ENCODE data around the gene LAT.

LAT gene

GRCh38 chr16:29023279-29024277 lies 38.7 kb downstream of the LAT start:
- no CpG with 5 or more reads among the region's 15 CpGs for WGBS (ENCODE audit: extremely low coverage, insufficient coverage, low lambda C conversion rate)
- H3K56ac ChIP-seq (ENCODE audit: low read length), result no peak overlapping the region
- H3K23ac ChIP-seq (ENCODE audit: low read length), result no peak overlapping the region
- H3K36me3 ChIP-seq (ENCODE audit: control insufficient read depth, insufficient read depth, low read length), result no peaks in the 10 kb centered on the region
- no peaks in the 10 kb centered on the region for H3K4me1 ChIP-seq (ENCODE audit: control insufficient read depth, low read depth, low read length)
- no peak overlapping the region for H4K5ac ChIP-seq (ENCODE audit: low read length)
- H3K79me1 ChIP-seq (ENCODE audit: low read length), result no peaks in the 10 kb centered on the region
- H2BK120ac ChIP-seq (ENCODE audit: low read depth, low read length), result no peak overlapping the region
- H2BK15ac ChIP-seq (replicated peaks; ENCODE audit: low read depth), result no peak overlapping the region
- no peak overlapping the region for H2AK5ac ChIP-seq (ENCODE audit: low read length)
- DNase-seq, result no peak
- no peak overlapping the region for H3K27ac ChIP-seq (ENCODE audit: low read depth, low read length)
- no peak overlapping the region for H2BK5ac ChIP-seq (ENCODE audit: low read length)
- no peak overlapping the region for H4K8ac ChIP-seq (ENCODE audit: low read depth, low read length)
- no peak overlapping the region for H3K4me3 ChIP-seq (ENCODE audit: low read length)
- H3K27me3 ChIP-seq (ENCODE audit: insufficient read depth, low read length, poor library complexity), result no peaks in the 10 kb centered on the region
- H3K18ac ChIP-seq (ENCODE audit: low read length), result no peak overlapping the region
- no peak overlapping the region for H3K4me2 ChIP-seq (ENCODE audit: low read length)
- H3K4ac ChIP-seq (ENCODE audit: low read depth, low read length), result no peak overlapping the region
- no peaks in the 10 kb centered on the region for H3K79me2 ChIP-seq (ENCODE audit: control insufficient read depth, insufficient read depth, low read length)
- no peak overlapping the region for H3K9ac ChIP-seq (ENCODE audit: low read length)

GRCh38 chr16:29024278-29024677 lies 39.4 kb downstream of the LAT start:
- no peaks in the 10 kb centered on the region for H3K79me1 ChIP-seq (ENCODE audit: low read length)
- H3K4me1 ChIP-seq (ENCODE audit: control insufficient read depth, low read depth, low read length), result no peaks in the 10 kb centered on the region
- no peak overlapping the region for H3K4ac ChIP-seq (ENCODE audit: low read depth, low read length)
- H3K4me2 ChIP-seq (ENCODE audit: low read length), result no peak overlapping the region
- no peak overlapping the region for H3K23ac ChIP-seq (ENCODE audit: low read length)
- H3K18ac ChIP-seq (ENCODE audit: low read length), result no peak overlapping the region
- H3K9ac ChIP-seq (ENCODE audit: low read length), result no peak overlapping the region
- H3K36me3 ChIP-seq (ENCODE audit: control insufficient read depth, insufficient read depth, low read length), result no peaks in the 10 kb centered on the region
- H3K4me3 ChIP-seq (ENCODE audit: low read length), result no peak overlapping the region
- H3K79me2 ChIP-seq (ENCODE audit: control insufficient read depth, insufficient read depth, low read length), result no peaks in the 10 kb centered on the region
- no CpG with 5 or more reads among the region's 5 CpGs for WGBS (ENCODE audit: extremely low coverage, insufficient coverage, low lambda C conversion rate)
- no peak for DNase-seq
- H4K5ac ChIP-seq (ENCODE audit: low read length), result no peak overlapping the region
- no peak overlapping the region for H4K8ac ChIP-seq (ENCODE audit: low read depth, low read length)
- no peak overlapping the region for H3K56ac ChIP-seq (ENCODE audit: low read length)
- H3K27me3 ChIP-seq (ENCODE audit: insufficient read depth, low read length, poor library complexity), result no peaks in the 10 kb centered on the region
- no peak overlapping the region for H2BK5ac ChIP-seq (ENCODE audit: low read length)
- no peak overlapping the region for H2BK120ac ChIP-seq (ENCODE audit: low read depth, low read length)
- no peak overlapping the region for H2BK15ac ChIP-seq (replicated peaks; ENCODE audit: low read depth)
- H3K27ac ChIP-seq (ENCODE audit: low read depth, low read length), result no peak overlapping the region
- H2AK5ac ChIP-seq (ENCODE audit: low read length), result no peak overlapping the region

- no CpG with 5 or more reads among the region's 5 CpGs for WGBS (ENCODE audit: extremely low coverage, insufficient coverage, low lambda C conversion rate)
- H3K23ac ChIP-seq (ENCODE audit: low read length), result no peak overlapping the region
- no peak overlapping the region for H3K4me2 ChIP-seq (ENCODE audit: low read length)
- no peak overlapping the region for H3K4me3 ChIP-seq (ENCODE audit: low read length)
- H3K18ac ChIP-seq (ENCODE audit: low read length), result no peak overlapping the region
- no peaks in the 10 kb centered on the region for H3K79me2 ChIP-seq (ENCODE audit: control insufficient read depth, insufficient read depth, low read length)
- no peak overlapping the region for H3K56ac ChIP-seq (ENCODE audit: low read length)
- no peaks in the 10 kb centered on the region for H3K4me1 ChIP-seq (ENCODE audit: control insufficient read depth, low read depth, low read length)
- H4K5ac ChIP-seq (ENCODE audit: low read length), result no peak overlapping the region
- no peak overlapping the region for H2BK15ac ChIP-seq (replicated peaks; ENCODE audit: low read depth)
- no peak overlapping the region for H2BK120ac ChIP-seq (ENCODE audit: low read depth, low read length)
- H3K4ac ChIP-seq (ENCODE audit: low read depth, low read length), result no peak overlapping the region
- H3K27ac ChIP-seq (ENCODE audit: low read depth, low read length), result no peak overlapping the region
- H3K36me3 ChIP-seq (ENCODE audit: control insufficient read depth, insufficient read depth, low read length), result no peaks in the 10 kb centered on the region
- DNase-seq, result peak; percentile 13
- no peak overlapping the region for H2BK5ac ChIP-seq (ENCODE audit: low read length)
- no peak overlapping the region for H2AK5ac ChIP-seq (ENCODE audit: low read length)
- no peak overlapping the region for H3K9ac ChIP-seq (ENCODE audit: low read length)
- H3K79me1 ChIP-seq (ENCODE audit: low read length), result no peaks in the 10 kb centered on the region
- H3K27me3 ChIP-seq (ENCODE audit: insufficient read depth, low read length, poor library complexity), result no peaks in the 10 kb centered on the region
- no peak overlapping the region for H4K8ac ChIP-seq (ENCODE audit: low read depth, low read length)
Measured at GRCh38 chr16:29025218-29025617, 40.4 kb downstream of the LAT start.

GRCh38 chr16:29025735-29026134 lies 40.9 kb downstream of the LAT start:
- Histone ChIP-seq H4K8ac (ENCODE audit: low read depth, low read length) (no peak overlapping the region), H3K36me3 (ENCODE audit: control insufficient read depth, insufficient read depth, low read length) (no peaks in the 10 kb centered on the region), H3K27ac (ENCODE audit: low read depth, low read length) (no peak overlapping the region), H3K79me1 (ENCODE audit: low read length) (no peaks in the 10 kb centered on the region), H3K18ac (ENCODE audit: low read length) (no peak overlapping the region), H3K56ac (ENCODE audit: low read length) (no peak overlapping the region), H2BK15ac (replicated peaks; ENCODE audit: low read depth) (no peak overlapping the region), H2BK5ac (ENCODE audit: low read length) (no peak overlapping the region), H2AK5ac (ENCODE audit: low read length) (no peak overlapping the region), H2BK120ac (ENCODE audit: low read depth, low read length) (no peak overlapping the region), H3K9ac (ENCODE audit: low read length) (no peak overlapping the region), H3K79me2 (ENCODE audit: control insufficient read depth, insufficient read depth, low read length) (no peaks in the 10 kb centered on the region), H3K23ac (ENCODE audit: low read length) (no peak overlapping the region), H3K4me2 (ENCODE audit: low read length) (no peak overlapping the region), H3K4me3 (ENCODE audit: low read length) (no peak overlapping the region), H3K4ac (ENCODE audit: low read depth, low read length) (no peak overlapping the region), H4K5ac (ENCODE audit: low read length) (no peak overlapping the region), H3K4me1 (ENCODE audit: control insufficient read depth, low read depth, low read length) (no peaks in the 10 kb centered on the region), H3K27me3 (ENCODE audit: insufficient read depth, low read length, poor library complexity) (no peaks in the 10 kb centered on the region)
- WGBS (ENCODE audit: extremely low coverage, insufficient coverage, low lambda C conversion rate), result no CpG with 5 or more reads among the region's 4 CpGs
- DNase-seq, result no peak

- H2BK5ac ChIP-seq (ENCODE audit: low read length), result no peak overlapping the region
- no peak overlapping the region for H2BK15ac ChIP-seq (replicated peaks; ENCODE audit: low read depth)
- H3K9ac ChIP-seq (ENCODE audit: low read length), result no peak overlapping the region
- H4K5ac ChIP-seq (ENCODE audit: low read length), result no peak overlapping the region
- H3K4me2 ChIP-seq (ENCODE audit: low read length), result no peak overlapping the region
- no peaks in the 10 kb centered on the region for H3K27me3 ChIP-seq (ENCODE audit: insufficient read depth, low read length, poor library complexity)
- no peaks in the 10 kb centered on the region for H3K79me1 ChIP-seq (ENCODE audit: low read length)
- no peak overlapping the region for H2BK120ac ChIP-seq (ENCODE audit: low read depth, low read length)
- H3K4me3 ChIP-seq (ENCODE audit: low read length), result no peak overlapping the region
- no peak overlapping the region for H3K56ac ChIP-seq (ENCODE audit: low read length)
- H3K4me1 ChIP-seq (ENCODE audit: control insufficient read depth, low read depth, low read length), result no peaks in the 10 kb centered on the region
- no CpG with 5 or more reads among the region's 7 CpGs for WGBS (ENCODE audit: extremely low coverage, insufficient coverage, low lambda C conversion rate)
- no peak overlapping the region for H3K4ac ChIP-seq (ENCODE audit: low read depth, low read length)
- H2AK5ac ChIP-seq (ENCODE audit: low read length), result no peak overlapping the region
- H3K36me3 ChIP-seq (ENCODE audit: control insufficient read depth, insufficient read depth, low read length), result no peaks in the 10 kb centered on the region
- no peak overlapping the region for H4K8ac ChIP-seq (ENCODE audit: low read depth, low read length)
- no peak overlapping the region for H3K27ac ChIP-seq (ENCODE audit: low read depth, low read length)
- DNase-seq, result no peak
- H3K79me2 ChIP-seq (ENCODE audit: control insufficient read depth, insufficient read depth, low read length), result no peaks in the 10 kb centered on the region
- H3K18ac ChIP-seq (ENCODE audit: low read length), result no peak overlapping the region
- no peak overlapping the region for H3K23ac ChIP-seq (ENCODE audit: low read length)
Measured at GRCh38 chr16:29028457-29029167, 43.8 kb downstream of the LAT start.
